ENCODE results near the gene TLL2. TPM values are rescaled to one million over a fixed set of nuclear protein-coding genes. Genes with fewer than 3 reads are reported as not detected.

TLL2 gene
- total and polyA plus RNA-seq, 2 donors (not counting 3 experiments of a cell fraction or from before 2014, with no cell fraction given) = 0.03 to 0.20 TPM

GRCh38 chr10:96453856-96454583 is 59.7 kb downstream of the TLL2 start:
- intact Hi-C loops (cut with micrococcal nuclease) = no loop called here
- no peak for TF ChIP-seq JUN (IDR thresholded peaks at IDR 0.05; ENCODE audit: borderline replicate concordance, insufficient read depth, insufficient read length, low read depth)
- no peak for TF ChIP-seq POLR2A (IDR thresholded peaks at IDR 0.05; ENCODE audit: low read depth, low read length)
- no peak for TF ChIP-seq POLR2AphosphoS5 (IDR thresholded peaks at IDR 0.05; ENCODE audit: insufficient read depth, low read depth, low read length)
- no peak for TF ChIP-seq FOS (IDR thresholded peaks at IDR 0.05; ENCODE audit: borderline replicate concordance, insufficient read depth, low read length)
- TF ChIP-seq GATA2 (IDR thresholded peaks at IDR 0.05; ENCODE audit: insufficient read depth, insufficient read length, low read depth, low read length) = no peak
- TF ChIP-seq CTCF (IDR thresholded peaks at IDR 0.05; ENCODE audit: extremely low read depth in 1 of 2, insufficient read depth in 1 of 2, low read depth in 1 of 2, low read length in 2 of 2) = no peak
- TF ChIP-seq MYC (IDR thresholded peaks at IDR 0.05; ENCODE audit: low read depth, low read length) = no peak
- no peaks in the 10 kb centered on the region for H3K9me1 ChIP-seq (replicated peaks; ENCODE audit: control insufficient read depth, extremely low read depth, insufficient read depth, low read length)
- FAIRE-seq = no peak
- H3K36me3 ChIP-seq (ENCODE audit: control insufficient read depth in 2 of 2, extremely low read depth in 1 of 2, insufficient read depth in 2 of 2, low read length in 2 of 2) = no peaks in the 10 kb centered on the region
- H3K9me3 ChIP-seq (replicated peaks; ENCODE audit: control insufficient read depth, insufficient read depth, low read length) = no peaks in the 10 kb centered on the region
- dilution Hi-C loops (cut with MboI; ENCODE audit: extremely low pct_ligation_motif_present, low sequenced_read_pairs) = no loop called here
- H3K4me3 ChIP-seq (replicated peaks in 1 of 3; ENCODE audit: insufficient read depth in 1 of 3, low read depth in 1 of 3, low read length in 3 of 3) = no peak overlapping the region
- no peak overlapping the region for H3K27ac ChIP-seq (ENCODE audit: insufficient read depth, low read depth, low read length)
- no peak overlapping the region for H2AFZ ChIP-seq (ENCODE audit: low read depth, low read length)
- no peak for DNase-seq (ENCODE audit: low read depth, low spot score)
- BruUV-seq (replicated peaks) = no TSS peak
- POLR2A ChIA-PET = no interaction called here
- no peaks in the 10 kb centered on the region for H3K27me3 ChIP-seq (ENCODE audit: control insufficient read depth in 2 of 2, insufficient read depth in 2 of 2, low read length in 2 of 2)
- no peaks in the 10 kb centered on the region for H3K4me1 ChIP-seq (ENCODE audit: control insufficient read depth, extremely low read depth, insufficient read depth, low read length)
- H3K4me2 ChIP-seq (ENCODE audit: insufficient read depth, low read length) = no peak overlapping the region
- no peaks in the 10 kb centered on the region for H4K20me1 ChIP-seq (replicated peaks; ENCODE audit: control insufficient read depth, extremely low read depth, insufficient read depth, low read length)
- H3K79me2 ChIP-seq (ENCODE audit: control insufficient read depth, insufficient read depth, low read length) = no peaks in the 10 kb centered on the region
- H3K9ac ChIP-seq (replicated peaks; ENCODE audit: extremely low read depth, insufficient read depth, low read length) = no peak overlapping the region
- CTCF ChIA-PET = no interaction called here
